Loucy (cell line): Measurements from ENCODE around the gene TMIGD1.

Source experiments
- H2AFZ ChIP-seq: fragments of 200-600 bp; sonication (generic); 2 replicates; pipeline ENCODE4 v1.6.0; 2016; ENCODE audit warnings: antibody characterized with exemption, mild to moderate bottlenecking, low read length, moderate library complexity
- H3F3A ChIP-seq: fragments of 200-600 bp; 2 replicates; pipeline ENCODE4 v1.6.0; 2016; ENCODE audit warnings: antibody characterized with exemption, low read depth, mild to moderate bottlenecking
- H3K27me3 ChIP-seq: fragments of 200-600 bp; sonication (generic); 2 replicates; pipeline ENCODE4 v1.6.1; 2014; ENCODE audit warnings: low read length, mild to moderate bottlenecking; ENCODE audit not compliant: insufficient read depth, poor library complexity, severe bottlenecking
- H3K36me3 ChIP-seq: fragments of 200-600 bp; sonication (generic); 2 replicates; pipeline ENCODE4 v1.6.1; 2016; ENCODE audit warnings: low read length; ENCODE audit not compliant: insufficient read depth
- H3K4me1 ChIP-seq: fragments of 200-600 bp; sonication (generic); 2 replicates; pipeline ENCODE4 v1.5.1; 2014; ENCODE audit warnings: low read length, mild to moderate bottlenecking; ENCODE audit not compliant: insufficient read depth, poor library complexity, severe bottlenecking
- H3K4me2 ChIP-seq: fragments of 200-600 bp; sonication (generic); 2 replicates; pipeline ENCODE4 v1.6.0; 2014; ENCODE audit warnings: antibody characterized with exemption, low read length, low read depth, mild to moderate bottlenecking; ENCODE audit not compliant: poor library complexity, severe bottlenecking
- H3K4me3 ChIP-seq: fragments of 200-600 bp; sonication (generic); 2 replicates; pipeline ENCODE4 v1.5.1; 2014; ENCODE audit warnings: low read length, mild to moderate bottlenecking, mixed read lengths; ENCODE audit not compliant: poor library complexity, severe bottlenecking
- H3K79me2 ChIP-seq: fragments of 200-600 bp; sonication (generic); 2 replicates; pipeline ENCODE4 v1.6.1; 2014; ENCODE audit warnings: low read length; ENCODE audit not compliant: insufficient read depth
- H3K9ac ChIP-seq: fragments of 200-600 bp; sonication (generic); 2 replicates; pipeline ENCODE4 v1.6.0; 2014; ENCODE audit warnings: mild to moderate bottlenecking, low read depth, low read length, moderate library complexity; ENCODE audit not compliant: poor library complexity, severe bottlenecking
- H3K9me2 ChIP-seq: fragments of 200-600 bp; sonication (generic); replicated peaks from 2 replicates; pipeline ENCODE4 v1.6.1; 2016; ENCODE audit warnings: low read depth, low read length, mixed read lengths
- H3K9me3 ChIP-seq: fragments of 200-600 bp; sonication (generic); 2 replicates; pipeline ENCODE4 v1.6.1; 2014; ENCODE audit warnings: mild to moderate bottlenecking, antibody characterized with exemption, low read length, low read depth; ENCODE audit not compliant: insufficient read depth
- H4K20me1 ChIP-seq: fragments of 200-600 bp; sonication (generic); 2 replicates; pipeline ENCODE4 v1.6.0; 2014; ENCODE audit warnings: antibody characterized with exemption, low read length, mild to moderate bottlenecking; ENCODE audit not compliant: insufficient read depth, poor library complexity, severe bottlenecking
- EZH2phosphoT487 ChIP-seq: fragments of 200-600 bp; IDR thresholded peaks from 2 replicates; pipeline ENCODE4 v1.6.1; 2018; ENCODE audit warnings: antibody characterized with exemption, mild to moderate bottlenecking, moderate library complexity, borderline replicate concordance
- TF ChIP-seq, protein P1 (sequence below): fragments of 200-600 bp; sonication (generic); conservative IDR thresholded peaks from 2 replicates; pipeline ENCODE4 v1.5.1; 2014; ENCODE audit warnings: mild to moderate bottlenecking, antibody characterized with exemption, low read length

Gene TMIGD1

DNA sequence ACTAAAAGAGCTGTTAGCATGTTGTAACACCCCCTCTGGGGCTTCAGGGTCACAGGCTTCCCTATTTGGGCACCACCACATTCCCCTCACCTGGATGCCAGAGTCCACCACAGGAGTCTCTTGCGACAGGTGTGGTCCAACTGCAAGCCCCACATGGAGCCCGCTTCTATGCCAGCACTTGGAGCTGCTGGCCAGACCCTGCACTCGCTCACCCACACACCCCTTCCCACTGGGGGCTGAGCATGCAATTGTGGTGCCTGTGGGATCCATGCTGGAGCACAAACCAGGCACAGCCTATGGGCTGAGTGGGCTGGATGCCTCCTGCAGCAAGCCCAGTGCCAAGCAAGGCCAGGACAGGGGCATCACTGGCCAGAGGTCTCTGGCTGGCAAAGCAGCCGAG lies 36.1 kb downstream of the TMIGD1 start:
- no peaks in the 10 kb centered on the region; the same call in 1 of the 2 replicates for H3F3A ChIP-seq
- no peaks in the 10 kb centered on the region for H3K9me2 ChIP-seq
- no peaks in the 10 kb centered on the region for H3K36me3 ChIP-seq
- no peaks in the 10 kb centered on the region for H3K27me3 ChIP-seq
- no peak overlapping the region for H3K9ac ChIP-seq
- H2AFZ ChIP-seq = no peak overlapping the region
- no peak overlapping the region for H3K4me2 ChIP-seq
- TF ChIP-seq, protein P1, sequence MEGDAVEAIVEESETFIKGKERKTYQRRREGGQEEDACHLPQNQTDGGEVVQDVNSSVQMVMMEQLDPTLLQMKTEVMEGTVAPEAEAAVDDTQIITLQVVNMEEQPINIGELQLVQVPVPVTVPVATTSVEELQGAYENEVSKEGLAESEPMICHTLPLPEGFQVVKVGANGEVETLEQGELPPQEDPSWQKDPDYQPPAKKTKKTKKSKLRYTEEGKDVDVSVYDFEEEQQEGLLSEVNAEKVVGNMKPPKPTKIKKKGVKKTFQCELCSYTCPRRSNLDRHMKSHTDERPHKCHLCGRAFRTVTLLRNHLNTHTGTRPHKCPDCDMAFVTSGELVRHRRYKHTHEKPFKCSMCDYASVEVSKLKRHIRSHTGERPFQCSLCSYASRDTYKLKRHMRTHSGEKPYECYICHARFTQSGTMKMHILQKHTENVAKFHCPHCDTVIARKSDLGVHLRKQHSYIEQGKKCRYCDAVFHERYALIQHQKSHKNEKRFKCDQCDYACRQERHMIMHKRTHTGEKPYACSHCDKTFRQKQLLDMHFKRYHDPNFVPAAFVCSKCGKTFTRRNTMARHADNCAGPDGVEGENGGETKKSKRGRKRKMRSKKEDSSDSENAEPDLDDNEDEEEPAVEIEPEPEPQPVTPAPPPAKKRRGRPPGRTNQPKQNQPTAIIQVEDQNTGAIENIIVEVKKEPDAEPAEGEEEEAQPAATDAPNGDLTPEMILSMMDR = no peak
- TF ChIP-seq EZH2phosphoT487 = no peak
- H3K79me2 ChIP-seq = no peaks in the 10 kb centered on the region
- no peak overlapping the region for H3K4me3 ChIP-seq
- no peaks in the 10 kb centered on the region for H3K9me3 ChIP-seq
- no peaks in the 10 kb centered on the region for H4K20me1 ChIP-seq
- H3K4me1 ChIP-seq = peaks cover 2% of the 10 kb centered on the region

DNA sequence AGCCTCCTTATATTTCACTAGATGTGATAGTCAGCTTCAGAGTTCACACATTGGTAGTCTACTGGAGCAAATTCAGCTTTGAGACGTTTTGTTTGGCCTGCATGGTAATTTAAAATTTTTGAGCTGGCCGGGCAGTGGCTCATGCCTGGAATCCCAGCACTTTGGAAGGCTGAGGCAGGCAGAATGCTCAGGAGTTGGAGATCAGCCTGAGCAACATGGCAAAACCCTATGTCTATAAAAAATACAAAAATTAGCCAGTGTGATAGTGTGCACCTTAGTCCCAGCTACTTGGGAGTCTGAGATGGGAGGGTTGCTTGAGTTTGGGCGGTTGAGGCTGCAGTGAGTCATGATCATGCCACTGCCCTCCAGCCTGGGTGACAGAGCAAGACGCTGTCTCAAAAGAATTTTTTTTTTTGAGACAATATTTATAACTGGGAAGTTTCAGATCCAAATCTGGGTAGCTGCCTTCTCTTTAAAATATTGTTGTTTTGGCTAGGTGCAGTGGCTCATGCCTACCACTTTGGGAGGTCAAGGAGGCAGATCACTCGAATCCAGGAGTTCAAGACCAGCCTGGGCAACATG lies 37.3 kb downstream of the TMIGD1 start:
- H3K79me2 ChIP-seq = peaks cover under 1% of the 10 kb centered on the region; the same call in 1 of the 2 replicates
- no peak overlapping the region for H3K4me3 ChIP-seq
- H3K9ac ChIP-seq = no peak overlapping the region
- no peaks in the 10 kb centered on the region for H3K9me3 ChIP-seq
- H3K4me1 ChIP-seq = peaks cover 9% of the 10 kb centered on the region
- no peaks in the 10 kb centered on the region for H3K36me3 ChIP-seq
- no peak overlapping the region for H2AFZ ChIP-seq
- no peaks in the 10 kb centered on the region for H3K9me2 ChIP-seq
- no peaks in the 10 kb centered on the region for H3K27me3 ChIP-seq
- peaks cover under 1% of the 10 kb centered on the region for H4K20me1 ChIP-seq
- no peak overlapping the region for H3K4me2 ChIP-seq
- H3F3A ChIP-seq = no peaks in the 10 kb centered on the region; the same call in 1 of the 2 replicates
- TF ChIP-seq EZH2phosphoT487 = no peak
- TF ChIP-seq, protein P1 = no peak

DNA sequence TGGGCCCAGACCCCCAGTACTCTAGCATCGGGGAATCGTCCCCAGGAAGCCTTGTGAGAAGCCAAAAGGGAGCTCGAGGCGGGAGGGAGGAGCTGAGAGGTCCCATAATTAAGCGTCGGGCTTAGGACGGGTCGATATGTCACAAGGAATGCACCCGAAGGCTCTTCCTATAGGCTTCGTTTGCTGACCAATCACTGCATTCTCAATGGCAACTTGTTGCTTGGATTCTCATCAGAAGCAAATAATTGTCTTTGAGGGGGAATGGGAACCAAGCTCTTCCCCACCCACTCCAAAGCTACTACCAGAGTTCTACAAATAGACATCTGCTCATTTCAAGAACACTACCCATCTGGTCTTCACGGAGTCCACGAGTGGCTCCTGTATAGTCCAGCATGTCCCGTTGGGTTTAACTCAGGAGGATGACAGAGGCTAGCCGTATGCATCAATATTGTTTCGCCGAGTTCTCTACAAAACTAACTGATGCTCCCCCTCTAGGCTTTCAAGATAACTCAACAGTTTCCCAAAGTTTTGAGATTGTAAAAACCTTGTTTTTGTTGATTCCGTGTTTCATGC lies 41.5 kb downstream of the TMIGD1 start:
- peaks cover 23% of the 10 kb centered on the region for H4K20me1 ChIP-seq
- peaks cover 22% of the 10 kb centered on the region for H3K4me1 ChIP-seq
- no peak for TF ChIP-seq EZH2phosphoT487
- TF ChIP-seq, protein P1 = no peak
- peak overlapping the region; percentile 94 for H3K4me3 ChIP-seq
- peak overlapping the region; percentile 79 for H3K4me2 ChIP-seq
- H3K79me2 ChIP-seq = peaks cover 24% of the 10 kb centered on the region
- no peaks in the 10 kb centered on the region for H3K9me3 ChIP-seq
- H3K9me2 ChIP-seq = no peaks in the 10 kb centered on the region
- peak overlapping the region; percentile 79 for H3K9ac ChIP-seq
- H3K27me3 ChIP-seq = no peaks in the 10 kb centered on the region
- H3K36me3 ChIP-seq = peaks cover 4% of the 10 kb centered on the region; the same call in 1 of the 2 replicates
- no peaks in the 10 kb centered on the region; the same call in 1 of the 2 replicates for H3F3A ChIP-seq
- peak overlapping the region; percentile 97 for H2AFZ ChIP-seq
